Effector memory CD4-positive, alpha-beta T cell (primary cell): ENCODE measurements around the gene BET1.
"Not testable (repeated sequence)": the region's sequence is repeated elsewhere in the genome, so short reads cannot be mapped to it uniquely, and the experiment has no call there.

ENCODE experiments used
- DNase-seq, 3 donors: peaks; one replicate each; pipeline ENCODE4 v3.0.0-alpha.2; 2020
- H3K27ac ChIP-seq: 2 replicates; pipeline ENCODE4 v1.7.0; 2013; ENCODE audit warnings: mild to moderate bottlenecking, low read length, moderate library complexity; ENCODE audit not compliant: insufficient read depth, poor library complexity, severe bottlenecking
- H3K27me3 ChIP-seq: replicated peaks from 2 replicates; pipeline ENCODE4 v1.7.0; 2013; ENCODE audit warnings: mild to moderate bottlenecking, low read length; ENCODE audit not compliant: insufficient read depth, control insufficient read depth, poor library complexity, severe bottlenecking
- H3K36me3 ChIP-seq: 2 replicates; pipeline ENCODE4 v1.7.0; 2013; ENCODE audit warnings: mild to moderate bottlenecking, low read length, moderate library complexity; ENCODE audit not compliant: control insufficient read depth, insufficient read depth
- H3K4me1 ChIP-seq: 2 replicates; pipeline ENCODE4 v1.7.0; 2013; ENCODE audit warnings: low read length, mild to moderate bottlenecking; ENCODE audit not compliant: control insufficient read depth, insufficient read depth, poor library complexity, severe bottlenecking
- H3K4me3 ChIP-seq: 2 replicates; pipeline ENCODE4 v1.7.0; 2013; ENCODE audit warnings: low read length, low read depth, mild to moderate bottlenecking; ENCODE audit not compliant: insufficient read depth, poor library complexity, severe bottlenecking
- H3K9me3 ChIP-seq: 2 replicates; pipeline ENCODE4 v1.7.0; 2013; ENCODE audit warnings: mild to moderate bottlenecking, low read length, moderate library complexity; ENCODE audit not compliant: control insufficient read depth

Gene BET1

DNA sequence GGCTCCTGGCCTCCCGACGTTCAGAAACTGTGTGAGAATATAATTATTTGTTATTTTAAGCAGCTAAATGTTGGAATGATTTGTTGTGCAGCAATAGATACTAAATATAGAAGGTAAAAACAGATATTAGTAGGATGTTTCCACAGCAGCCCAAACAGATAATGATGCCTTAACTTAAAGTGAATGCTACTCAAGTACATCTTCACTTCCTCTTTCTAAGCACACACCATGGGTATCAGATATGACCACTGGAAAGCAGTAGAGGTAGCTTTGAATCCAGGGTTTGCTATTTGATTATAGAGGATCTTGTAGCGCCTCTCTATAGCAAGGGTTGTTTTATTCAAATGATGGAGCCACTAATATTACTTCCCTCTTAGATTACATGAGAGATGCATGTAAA lies 38.2 kb upstream of the BET1 start:
- Histone ChIP-seq H3K4me1 (no peaks in the 10 kb centered on the region), H3K9me3 (no peaks in the 10 kb centered on the region), H3K4me3 (no peak overlapping the region), H3K27ac (no peak overlapping the region), H3K36me3 (no peaks in the 10 kb centered on the region), H3K27me3 (no peaks in the 10 kb centered on the region)
- DNase-seq = no peak

- Histone ChIP-seq H3K4me1 (no peaks in the 10 kb centered on the region), H3K27ac (no peak overlapping the region), H3K9me3 (no peaks in the 10 kb centered on the region), H3K4me3 (no peak overlapping the region), H3K27me3 (no peaks in the 10 kb centered on the region), H3K36me3 (no peaks in the 10 kb centered on the region)
- DNase-seq = no peak
Observed at GRCh38 chr7:94041529-94041928, 37.4 kb upstream of the BET1 start.

GRCh38 chr7:94040254-94040653 lies 36.1 kb upstream of the BET1 start:
- DNase-seq = no peak
- Histone ChIP-seq H3K4me3 (no peak overlapping the region), H3K27me3 (no peaks in the 10 kb centered on the region), H3K4me1 (no peaks in the 10 kb centered on the region), H3K27ac (no peak overlapping the region), H3K9me3 (no peaks in the 10 kb centered on the region), H3K36me3 (no peaks in the 10 kb centered on the region)

GRCh38 chr7:94039368-94040035 lies 35.3 kb upstream of the BET1 start:
- no peaks in the 10 kb centered on the region for H3K36me3 ChIP-seq
- no peaks in the 10 kb centered on the region for H3K4me1 ChIP-seq
- no peaks in the 10 kb centered on the region for H3K9me3 ChIP-seq
- no peak for DNase-seq
- H3K27ac ChIP-seq = no peak overlapping the region
- no peak overlapping the region for H3K4me3 ChIP-seq
- H3K27me3 ChIP-seq = no peaks in the 10 kb centered on the region

GRCh38 chr7:94031865-94032264 lies 27.7 kb upstream of the BET1 start:
- H3K9me3 ChIP-seq = no peaks in the 10 kb centered on the region
- no peak overlapping the region for H3K4me3 ChIP-seq
- no peaks in the 10 kb centered on the region for H3K4me1 ChIP-seq
- DNase-seq = no peak
- no peaks in the 10 kb centered on the region for H3K36me3 ChIP-seq
- H3K27ac ChIP-seq = no peak overlapping the region
- H3K27me3 ChIP-seq = no peaks in the 10 kb centered on the region

DNA sequence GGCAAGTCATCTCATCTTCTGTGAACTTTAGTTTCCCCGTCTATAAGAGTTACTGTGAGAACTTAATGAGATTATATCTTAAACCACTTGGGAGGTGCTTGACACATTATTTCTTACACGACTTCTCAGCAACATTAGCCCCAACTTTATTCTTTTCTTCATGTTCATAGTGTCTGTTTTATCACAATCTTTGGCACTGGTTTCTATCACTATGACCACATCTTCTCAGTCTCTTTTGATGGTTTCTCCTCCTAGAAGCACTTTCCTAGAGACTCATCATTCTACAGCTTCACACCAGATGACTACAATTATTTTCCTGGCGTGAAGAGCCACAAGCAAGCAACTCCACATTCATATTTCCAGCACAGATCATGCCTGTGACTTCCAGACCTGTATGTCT lies 26.5 kb upstream of the BET1 start:
- H3K4me3 ChIP-seq = no peak overlapping the region
- DNase-seq = no peak
- no peaks in the 10 kb centered on the region for H3K36me3 ChIP-seq
- H3K9me3 ChIP-seq = no peaks in the 10 kb centered on the region
- H3K27me3 ChIP-seq = no peaks in the 10 kb centered on the region
- H3K27ac ChIP-seq = no peak overlapping the region
- no peaks in the 10 kb centered on the region for H3K4me1 ChIP-seq

DNA sequence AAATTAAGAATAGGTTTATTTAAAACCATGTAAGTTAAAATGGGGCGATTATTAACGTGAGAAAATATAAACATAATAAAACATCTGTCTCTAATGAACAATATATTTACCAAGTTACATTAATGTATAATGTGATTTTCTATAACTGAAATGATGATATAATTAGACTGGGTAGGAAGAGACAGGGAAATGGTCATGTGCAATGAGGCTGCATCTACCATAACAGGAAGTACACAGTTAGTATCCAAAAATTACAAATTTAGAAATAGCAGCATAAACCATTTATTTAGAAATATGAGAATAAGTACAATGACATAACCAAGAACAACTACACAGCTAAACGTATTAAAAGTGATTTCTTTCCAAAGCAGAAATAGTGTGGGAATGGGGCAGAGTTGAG lies 25.8 kb upstream of the BET1 start:
- H3K9me3 ChIP-seq = no peaks in the 10 kb centered on the region
- no peaks in the 10 kb centered on the region for H3K4me1 ChIP-seq
- H3K36me3 ChIP-seq = no peaks in the 10 kb centered on the region
- no peak overlapping the region for H3K4me3 ChIP-seq
- H3K27ac ChIP-seq = no peak overlapping the region
- H3K27me3 ChIP-seq = no peaks in the 10 kb centered on the region
- no peak for DNase-seq

DNA sequence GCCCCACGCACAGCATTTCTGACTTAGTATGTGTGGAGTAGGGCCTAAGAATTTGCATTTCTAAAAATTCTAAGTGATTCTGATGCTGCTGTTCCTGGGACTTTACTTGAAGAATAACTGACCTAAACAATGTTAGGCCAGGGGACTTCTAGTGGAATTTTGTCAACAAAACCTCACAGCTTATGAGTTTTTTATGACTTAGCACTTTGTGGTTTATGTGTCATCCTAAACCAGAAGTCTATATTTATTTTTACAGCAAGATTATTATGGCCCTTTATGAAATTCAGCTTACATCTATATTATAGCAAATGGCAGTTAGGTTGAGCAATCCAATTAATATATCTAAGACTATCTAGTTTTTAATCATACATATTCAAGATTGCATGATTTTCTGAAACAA lies 24.6 kb upstream of the BET1 start:
- H3K36me3 ChIP-seq = no peaks in the 10 kb centered on the region
- no peak overlapping the region for H3K4me3 ChIP-seq
- no peaks in the 10 kb centered on the region for H3K27me3 ChIP-seq
- no peaks in the 10 kb centered on the region for H3K4me1 ChIP-seq
- H3K27ac ChIP-seq = no peak overlapping the region
- no peak for DNase-seq
- H3K9me3 ChIP-seq = no peaks in the 10 kb centered on the region

GRCh38 chr7:94026619-94027018 lies 22.5 kb upstream of the BET1 start:
- not testable (repeated sequence) for H3K4me1 ChIP-seq, DNase-seq, H3K9me3 ChIP-seq, H3K27ac ChIP-seq, H3K27me3 ChIP-seq, H3K36me3 ChIP-seq, H3K4me3 ChIP-seq

DNA sequence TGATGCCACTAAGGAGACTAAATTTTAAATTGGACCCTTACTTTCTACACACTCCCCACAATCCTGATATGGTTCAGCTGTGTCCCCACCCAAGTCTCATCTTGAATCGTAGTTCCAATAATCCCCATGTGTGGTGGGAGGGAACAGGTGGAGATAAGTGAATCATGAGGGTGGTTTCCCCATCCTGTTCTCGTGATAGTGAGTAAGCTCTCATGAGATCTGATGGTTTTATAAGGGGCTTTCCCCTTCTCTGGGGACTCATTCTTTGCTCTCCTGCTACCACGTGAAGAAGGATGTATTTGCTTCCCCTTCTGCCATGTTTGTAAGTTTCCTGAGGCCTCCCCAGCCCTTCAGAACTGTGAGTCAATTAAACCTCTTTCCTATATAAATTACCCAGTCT lies 18.4 kb upstream of the BET1 start:
- DNase-seq = no peak

More for the DNA sequence above, 18.4 kb upstream of the BET1 start:
- no peaks in the 10 kb centered on the region for H3K9me3 ChIP-seq
- no peaks in the 10 kb centered on the region for H3K27me3 ChIP-seq
- no peak overlapping the region for H3K27ac ChIP-seq
- no peak overlapping the region for H3K4me3 ChIP-seq
- H3K4me1 ChIP-seq = no peaks in the 10 kb centered on the region
- H3K36me3 ChIP-seq = no peaks in the 10 kb centered on the region
